B cell (primary cell): ENCODE results near the gene TNFRSF1B.

Experiments used
- EZH2 ChIP-seq: IDR thresholded peaks from 2 replicates; pipeline ENCODE4 v1.6.1; 2012; ENCODE audit warnings: borderline replicate concordance, low read depth, mild to moderate bottlenecking, moderate library complexity, low read length; ENCODE audit not compliant: insufficient read depth, poor library complexity, severe bottlenecking
- TF ChIP-seq, protein P1 (sequence below): fragments of 200-600 bp; IDR thresholded peaks from one replicate; pipeline ENCODE4 v1.8.0; 2022; ENCODE audit warnings: antibody characterized with exemption, mild to moderate bottlenecking

DNA sequence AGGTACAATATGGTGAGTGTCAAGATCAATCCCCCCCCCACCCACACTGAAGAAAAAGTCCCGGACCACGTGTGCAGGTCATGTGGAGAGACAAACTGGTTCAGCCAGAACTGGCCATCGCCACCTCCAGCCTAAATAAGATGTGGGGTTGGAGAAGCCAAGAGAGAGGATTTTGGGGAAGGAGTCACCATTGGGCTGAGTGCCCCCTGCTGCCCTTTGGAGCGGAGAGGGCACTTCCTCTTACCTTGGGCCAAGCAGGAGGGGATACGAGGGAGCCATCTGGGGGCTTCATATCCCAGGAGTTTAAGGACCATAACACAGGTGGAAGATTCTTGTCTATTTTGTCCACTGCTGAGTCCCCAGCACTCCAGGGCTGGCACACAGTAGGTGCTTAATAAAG, 2.6 kb upstream of the TNFRSF1B start:
- TF ChIP-seq, protein P1, sequence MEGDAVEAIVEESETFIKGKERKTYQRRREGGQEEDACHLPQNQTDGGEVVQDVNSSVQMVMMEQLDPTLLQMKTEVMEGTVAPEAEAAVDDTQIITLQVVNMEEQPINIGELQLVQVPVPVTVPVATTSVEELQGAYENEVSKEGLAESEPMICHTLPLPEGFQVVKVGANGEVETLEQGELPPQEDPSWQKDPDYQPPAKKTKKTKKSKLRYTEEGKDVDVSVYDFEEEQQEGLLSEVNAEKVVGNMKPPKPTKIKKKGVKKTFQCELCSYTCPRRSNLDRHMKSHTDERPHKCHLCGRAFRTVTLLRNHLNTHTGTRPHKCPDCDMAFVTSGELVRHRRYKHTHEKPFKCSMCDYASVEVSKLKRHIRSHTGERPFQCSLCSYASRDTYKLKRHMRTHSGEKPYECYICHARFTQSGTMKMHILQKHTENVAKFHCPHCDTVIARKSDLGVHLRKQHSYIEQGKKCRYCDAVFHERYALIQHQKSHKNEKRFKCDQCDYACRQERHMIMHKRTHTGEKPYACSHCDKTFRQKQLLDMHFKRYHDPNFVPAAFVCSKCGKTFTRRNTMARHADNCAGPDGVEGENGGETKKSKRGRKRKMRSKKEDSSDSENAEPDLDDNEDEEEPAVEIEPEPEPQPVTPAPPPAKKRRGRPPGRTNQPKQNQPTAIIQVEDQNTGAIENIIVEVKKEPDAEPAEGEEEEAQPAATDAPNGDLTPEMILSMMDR = no peak
- TF ChIP-seq EZH2 = no peak
